HEK293 (cell line): ENCODE results near the gene CDC34.

ENCODE experiments used
- CTCF ChIA-PET: fragments of 350-600 bp; formaldehyde crosslinking; extraction: SDS; loops from one replicate; lab custom pipeline; 2021; ENCODE audit warnings: antibody characterized with exemption; lab: Yijun Ruan, JAX
- POLR2A ChIA-PET: fragments of 300-600 bp; formaldehyde crosslinking; extraction: SDS; loops from one replicate; lab custom pipeline; 2020; ENCODE audit warnings: antibody characterized with exemption, inconsistent platforms; lab: Yijun Ruan, JAX
- H3K27ac ChIP-seq: fragments of 200-500 bp; sonication (Bioruptor generic); 2 replicates; pipeline ENCODE4 v1.5.1; 2014; ENCODE audit warnings: low read depth, low read length, control low read depth, inconsistent platforms; ENCODE audit errors: extremely low read depth
- H3K36me3 ChIP-seq, 2 experiments: fragments of 200-500 bp in 1 of 2; sonication (Bioruptor generic) in 1 of 2; 1 replicate in 1 of 2; 2 replicates in 1 of 2; pipeline ENCODE4 v1.5.1; 2014 to 2017; ENCODE audit warnings: inconsistent platforms in 2 of 2, low read length in 2 of 2; ENCODE audit not compliant: control insufficient read depth in 2 of 2, insufficient read depth in 1 of 2
- H3K4me1 ChIP-seq: fragments of 200-500 bp; sonication (Bioruptor generic); 2 replicates; pipeline ENCODE4 v1.5.1; 2014; ENCODE audit warnings: mild to moderate bottlenecking, low read length, inconsistent platforms; ENCODE audit not compliant: control insufficient read depth, insufficient read depth
- H3K4me3 ChIP-seq: 2 replicates; pipeline ENCODE4 v1.5.1; 2011; ENCODE audit warnings: low read depth, mild to moderate bottlenecking, control low read depth, low read length, moderate library complexity
- H3K9me3 ChIP-seq: fragments of 200-500 bp; sonication (Bioruptor generic); 2 replicates; pipeline ENCODE4 v1.5.1; 2014; ENCODE audit warnings: low read depth, low read length, inconsistent platforms; ENCODE audit not compliant: control insufficient read depth, insufficient read depth
- EGR2 ChIP-seq: fragments of 450-650 bp; formaldehyde crosslinking; IDR thresholded peaks from 2 replicates; pipeline ENCODE4 v1.5.1; 2016; ENCODE audit warnings: low read depth, missing biosample characterization, missing genetic modification characterization
- HIC1 ChIP-seq: fragments of 450-650 bp; formaldehyde crosslinking; IDR thresholded peaks from 2 replicates; pipeline ENCODE4 v1.5.1; 2016; ENCODE audit warnings: missing biosample characterization, missing genetic modification characterization
- IKZF3 ChIP-seq: fragments of 450-650 bp; IDR thresholded peaks from 2 replicates; pipeline ENCODE4 v1.5.0; 2018; ENCODE audit warnings: missing biosample characterization, mild to moderate bottlenecking, missing genetic modification characterization, moderate library complexity
- ZBTB20 ChIP-seq: fragments of 450-650 bp; formaldehyde crosslinking; IDR thresholded peaks from 2 replicates; pipeline ENCODE4 v1.5.1; 2016; ENCODE audit warnings: missing biosample characterization, missing genetic modification characterization
- ZBTB26 ChIP-seq: fragments of 450-650 bp; formaldehyde crosslinking; optimal IDR thresholded peaks from 2 replicates; pipeline ENCODE3; 2016; ENCODE audit warnings: missing biosample characterization, mild to moderate bottlenecking, missing genetic modification characterization
- ZFP69B ChIP-seq: fragments of 450-650 bp; formaldehyde crosslinking; IDR thresholded peaks from 2 replicates; pipeline ENCODE4 v1.5.1; 2016; ENCODE audit warnings: missing biosample characterization, missing genetic modification characterization
- ZIC2 ChIP-seq: fragments of 450-650 bp; formaldehyde crosslinking; IDR thresholded peaks from 2 replicates; pipeline ENCODE4 v1.5.1; 2016; ENCODE audit warnings: missing biosample characterization, missing genetic modification characterization
- ZNF169 ChIP-seq: fragments of 450-650 bp; formaldehyde crosslinking; IDR thresholded peaks from 2 replicates; pipeline ENCODE4 v1.5.1; 2016; ENCODE audit warnings: missing biosample characterization, missing genetic modification characterization
- ZNF23 ChIP-seq: fragments of 450-650 bp; formaldehyde crosslinking; IDR thresholded peaks from 2 replicates; pipeline ENCODE4 v1.5.1; 2016; ENCODE audit warnings: missing biosample characterization, missing genetic modification characterization, borderline replicate concordance
- ZNF341 ChIP-seq: fragments of 450-650 bp; formaldehyde crosslinking; IDR thresholded peaks from 2 replicates; pipeline ENCODE4; 2016; ENCODE audit warnings: low read depth, missing biosample characterization, missing genetic modification characterization
- ZNF449 ChIP-seq: fragments of 450-650 bp; formaldehyde crosslinking; IDR thresholded peaks from 2 replicates; pipeline ENCODE4 v1.5.1; 2017; ENCODE audit warnings: missing biosample characterization, mild to moderate bottlenecking, missing genetic modification characterization, moderate library complexity
- ZNF548 ChIP-seq: fragments of 450-650 bp; formaldehyde crosslinking; IDR thresholded peaks from 2 replicates; pipeline ENCODE4 v1.5.1; 2016; ENCODE audit warnings: missing biosample characterization, missing genetic modification characterization
- ZNF600 ChIP-seq: fragments of 450-650 bp; formaldehyde crosslinking; IDR thresholded peaks from 2 replicates; pipeline ENCODE4 v1.5.1; 2016; ENCODE audit warnings: missing biosample characterization, missing genetic modification characterization
- ZNF692 ChIP-seq: fragments of 450-650 bp; formaldehyde crosslinking; IDR thresholded peaks from 2 replicates; pipeline ENCODE4 v1.5.1; 2016; ENCODE audit warnings: missing biosample characterization, missing genetic modification characterization
- ZNF76 ChIP-seq: fragments of 450-650 bp; formaldehyde crosslinking; IDR thresholded peaks from 2 replicates; pipeline ENCODE4; 2016; ENCODE audit warnings: low read depth, missing biosample characterization, missing genetic modification characterization, borderline replicate concordance

Gene CDC34

GRCh38 chr19:574658-575526 is 43.3 kb downstream of the CDC34 start (continued):
- TF ChIP-seq ZNF449 (tag by site-specific recombination): peak; percentile 48; the same call in 1 of the 2 replicates
- peak; percentile 28; the same call in 1 of the 2 replicates for TF ChIP-seq ZNF341
- TF ChIP-seq ZNF600 (tag by site-specific recombination): peak; percentile 20; the same call in 1 of the 2 replicates
- TF ChIP-seq ZBTB26 (tag by site-specific recombination): peak; percentile 24
- TF ChIP-seq EGR2 (tag by site-specific recombination): peak; percentile 35; the same call in 1 of the 2 replicates
- TF ChIP-seq ZIC2 (tag by site-specific recombination): peak; percentile 70
- TF ChIP-seq IKZF3: no peak

- Histone ChIP-seq H3K27ac (peak overlapping the region; percentile 4; the same call in 1 of the 2 replicates), H3K36me3 (peaks cover 0 to 40% of the 10 kb centered on the region in 2 experiments; a peak in 2 of 3 replicates), H3K4me1 (peaks cover 7% of the 10 kb centered on the region), H3K4me3 (no peak overlapping the region; the same call in 1 of the 2 replicates), H3K9me3 (no peaks in the 10 kb centered on the region)
- POLR2A ChIA-PET: interaction anchor here (0.9 to 2.0 kb wide), 6 partner anchors 13 to 101 kb away, joined by 3 to 16 read pairs (median 5); partner anchors contain the start of genes CDC34 and POLRMT
- TF ChIP-seq ZNF548 (tag by site-specific recombination) (no peak), ZNF169 (no peak), ZNF76 (tag by site-specific recombination) (0 out of 2 replicates have a peak, but pooled peaks have one; percentile 27), ZFP69B (tag by site-specific recombination) (0 out of 2 replicates have a peak, but pooled peaks have one; percentile 20), HIC1 (tag by site-specific recombination) (0 out of 2 replicates have a peak, but pooled peaks have one; percentile 43), ZNF692 (tag by site-specific recombination) (peak; percentile 77), ZBTB20 (tag by site-specific recombination) (no peak), ZNF23 (tag by site-specific recombination) (no peak), ZIC2 (tag by site-specific recombination) (no peak)
- CTCF ChIA-PET: interaction anchor here (1.0 to 1.6 kb wide), 5 partner anchors 8 to 66 kb away, joined by 3 to 17 read pairs (median 3); no protein-coding TSS in a partner anchor
Measured at GRCh38 chr19:575527-576506, 44.3 kb downstream of the CDC34 start.
